ENCODE results near the gene NDUFA6.
"Not testable (repeated sequence)": the region's sequence is repeated elsewhere in the genome, so short reads cannot be mapped to it uniquely, and the experiment has no call there.

Gene NDUFA6

DNA sequence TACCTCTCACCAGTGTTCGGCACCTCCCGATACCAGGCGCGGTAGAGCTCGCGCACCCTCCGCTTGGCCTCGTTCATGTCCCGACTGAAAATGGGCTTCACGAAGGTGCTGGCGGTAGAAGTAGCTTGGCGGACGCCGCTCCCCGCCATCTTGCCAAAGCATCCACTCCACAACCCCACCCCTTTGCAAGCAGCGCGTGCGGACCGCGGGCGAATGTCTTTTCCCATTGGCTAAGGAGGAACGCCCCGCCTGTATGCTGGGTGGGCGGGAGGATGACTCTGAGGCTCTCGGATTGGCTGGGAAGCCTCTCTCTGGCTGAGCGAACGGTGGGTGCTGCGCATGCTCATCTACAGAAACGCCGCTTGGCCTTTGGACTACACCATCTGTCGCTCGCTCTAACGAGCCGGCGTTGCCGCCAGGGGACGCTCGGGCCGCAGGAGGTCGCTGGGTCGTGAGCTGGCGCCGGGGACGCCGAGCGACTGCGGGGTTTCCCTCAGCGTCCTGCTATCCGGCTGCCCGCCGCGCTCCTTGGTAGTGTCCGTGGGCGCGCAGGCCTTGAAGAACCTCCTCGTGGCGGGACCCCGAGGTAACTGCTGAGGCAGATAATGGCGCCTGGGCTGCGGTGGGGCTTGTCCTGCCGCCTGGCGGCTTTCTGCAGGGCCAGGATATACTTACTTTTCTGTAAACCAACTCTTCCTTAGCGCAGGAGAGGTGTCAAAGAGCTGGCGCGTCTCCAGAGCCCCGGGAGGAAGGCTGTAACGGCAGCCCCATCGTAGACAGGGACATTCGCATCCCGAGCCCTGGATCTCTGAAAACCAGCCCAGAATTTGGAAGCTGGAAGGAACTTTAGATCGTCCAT, at the start of gene NDUFA6:
TSS of gene NDUFA6 (minus strand) at position 177 of the 859 bp plus-strand sequence. CDS start at position 149, 28 bp downstream.
- peak; percentile 97 to 100 (median 99) for DNase-seq
- intact Hi-C loops (cut with DNase I) = loop anchor here (5.0 to 10.0 kb wide), 2 partner anchors 276 to 344 kb away; partner anchors contain the start of gene NFAM1

DNA sequence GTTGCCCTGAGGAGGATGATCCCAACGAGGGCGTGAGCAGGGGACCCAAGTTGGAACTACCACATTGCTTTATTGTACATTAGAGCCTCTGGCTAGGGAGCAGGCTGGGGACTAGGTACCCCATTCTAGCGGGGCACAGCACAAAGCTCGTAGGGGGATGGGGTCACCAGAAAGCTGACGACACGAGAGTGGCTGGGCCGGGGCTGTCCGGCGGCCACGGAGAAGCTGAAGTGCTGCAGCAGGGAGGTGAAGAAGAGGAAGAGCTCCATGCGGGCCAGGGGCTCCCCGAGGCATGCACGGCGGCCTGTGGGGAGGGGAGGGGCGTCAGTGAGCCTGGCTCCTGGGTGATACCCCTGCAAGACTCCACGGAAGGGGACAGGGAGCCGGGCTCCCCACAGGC, 49.6 kb upstream of the NDUFA6 start:
- DNase-seq; intact Hi-C loops (cut with DNase I): not testable (repeated sequence)

DNA sequence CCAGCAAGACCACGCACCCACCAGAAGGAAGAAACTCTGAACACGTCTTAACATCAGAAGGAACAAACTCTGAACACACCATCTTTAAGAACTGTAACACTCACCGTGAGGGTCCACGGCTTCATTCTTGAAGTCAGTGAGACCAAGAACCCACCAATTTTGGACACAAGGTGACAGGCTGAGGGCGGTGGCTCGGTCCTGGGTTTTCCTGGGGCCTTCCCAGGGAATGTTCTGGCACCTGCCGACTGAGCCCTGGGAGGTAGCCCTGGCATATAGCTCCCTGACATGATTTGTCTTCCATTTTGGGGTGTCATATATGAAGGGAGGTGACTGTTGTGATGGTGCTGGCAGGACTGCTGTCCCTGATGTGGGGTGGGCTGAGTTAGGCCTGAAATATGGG, 48.9 kb upstream of the NDUFA6 start:
- intact Hi-C loops (cut with DNase I) = not testable (repeated sequence)
- peak in 1 of 42 donors; percentile 15 for DNase-seq

DNA sequence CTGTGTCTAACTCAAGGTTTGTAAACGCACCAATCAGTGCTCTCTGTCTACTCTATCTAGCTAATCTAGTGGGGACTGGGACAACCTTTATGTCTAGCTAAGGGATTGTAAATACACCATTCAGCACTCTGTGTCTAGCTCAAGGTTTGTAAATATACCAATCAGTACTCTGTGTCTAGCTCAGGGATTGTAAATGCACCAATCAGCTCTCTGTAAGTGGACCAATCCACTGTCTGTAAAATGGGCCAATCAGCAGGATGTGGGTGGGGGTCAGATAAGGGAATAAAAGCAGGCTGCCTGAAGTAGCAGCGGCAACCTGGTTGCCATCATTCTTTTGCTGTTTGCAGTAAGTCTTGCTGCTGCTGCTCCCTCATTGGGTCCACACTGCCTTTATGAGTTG, 48.4 kb upstream of the NDUFA6 start:
- peak in 1 of 42 donors; percentile 12 for DNase-seq
- intact Hi-C loops (cut with DNase I) = no loop called here

DNA sequence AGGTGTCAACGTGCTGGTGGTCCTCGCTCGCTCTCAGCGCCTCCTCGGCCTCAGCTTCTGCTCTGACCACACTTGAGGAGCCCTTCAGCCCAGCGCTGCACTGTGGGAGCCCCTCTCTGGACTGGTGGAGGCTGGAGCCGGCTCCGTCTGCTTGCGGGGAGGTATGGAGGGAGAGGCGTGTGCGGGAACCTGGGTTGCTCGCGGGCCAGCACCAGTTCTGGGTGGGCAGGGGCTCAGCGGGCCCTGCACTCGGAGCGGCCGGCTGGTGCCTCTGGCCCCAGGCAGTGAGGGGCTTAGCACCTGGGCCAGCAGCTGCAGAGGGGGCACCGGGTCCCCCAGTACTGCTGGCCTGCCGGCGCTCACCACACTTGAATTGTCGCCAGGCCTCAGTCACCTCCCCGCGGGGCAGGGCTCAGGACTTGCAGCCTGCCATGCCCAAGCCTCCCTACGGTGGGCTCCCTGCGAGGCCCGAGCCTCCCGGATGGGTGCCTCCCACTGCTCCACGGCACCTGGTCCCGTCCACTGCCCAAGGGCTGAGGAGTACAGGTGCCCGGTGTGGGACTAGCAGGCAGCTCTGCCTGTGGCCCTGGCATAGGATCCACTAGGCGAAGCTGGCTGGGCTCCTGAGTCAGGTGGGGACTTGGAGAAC, 47.7 kb upstream of the NDUFA6 start:
- DNase-seq = peak in 1 of 42 donors; percentile 17
- intact Hi-C loops (cut with DNase I) = no loop called here

DNA sequence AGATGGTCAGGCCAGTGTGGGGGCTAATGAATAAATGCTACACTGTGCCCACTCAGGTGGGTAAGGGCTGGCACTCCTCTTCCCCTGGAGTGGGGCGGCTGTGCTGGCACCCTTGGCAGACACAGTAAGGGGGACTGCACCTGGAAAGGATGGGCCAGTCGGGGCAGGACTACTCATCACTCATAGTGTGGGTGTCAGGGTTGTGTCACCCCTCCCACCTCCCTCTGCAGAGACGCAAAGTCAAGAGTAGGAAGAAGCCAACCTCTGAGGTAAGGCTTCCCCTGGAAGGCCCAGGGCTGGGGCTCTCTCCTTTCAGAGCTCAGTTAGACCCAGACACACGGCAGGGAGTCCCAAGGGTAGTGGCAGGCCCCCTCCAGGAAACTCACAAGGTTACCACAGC, 45.1 kb upstream of the NDUFA6 start:
- DNase-seq; intact Hi-C loops (cut with DNase I): not testable (repeated sequence)

DNA sequence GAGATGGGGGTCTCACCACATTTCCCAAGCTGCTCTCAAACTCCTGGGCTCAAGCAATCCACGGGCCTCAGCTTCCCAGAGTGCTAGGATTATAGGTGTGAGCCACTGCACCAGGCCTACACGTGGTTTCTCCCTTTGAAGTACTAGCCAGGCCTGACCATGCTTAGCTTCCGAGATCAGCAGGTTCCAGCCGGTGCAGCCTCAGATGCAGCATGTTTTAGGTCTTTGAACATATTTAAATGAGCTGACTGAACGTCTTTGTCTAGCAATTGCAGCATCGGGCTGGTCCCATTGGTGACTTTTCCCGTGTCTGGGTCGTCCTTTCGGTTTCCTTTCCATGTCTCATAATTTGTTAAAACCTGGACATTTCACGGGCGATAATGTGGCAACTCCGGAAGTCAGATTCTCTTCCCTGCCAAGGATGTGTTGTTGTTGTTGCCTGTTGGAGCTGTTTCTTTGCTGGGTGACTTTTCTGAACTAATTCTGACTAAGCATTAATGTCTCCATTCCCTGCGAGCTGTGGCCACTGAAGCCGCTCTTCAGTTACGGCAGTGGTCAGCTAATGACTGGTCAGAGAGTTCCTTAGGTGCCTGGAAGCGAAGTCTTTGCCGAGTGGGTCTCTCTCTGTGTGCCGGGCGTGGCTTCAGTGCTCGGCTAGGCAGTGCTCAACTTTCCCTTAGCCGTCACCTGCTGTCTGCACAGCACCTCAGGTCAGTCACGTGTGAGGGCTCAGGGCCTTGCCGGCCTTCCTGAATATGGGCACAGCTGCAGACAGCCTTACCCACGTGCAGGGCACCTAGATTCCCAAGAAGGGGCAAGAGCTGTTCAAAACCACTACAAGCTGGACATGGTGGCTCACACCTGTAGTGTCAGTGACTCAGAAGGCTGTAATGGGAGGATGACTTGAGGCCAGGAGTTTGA, 43.8 kb upstream of the NDUFA6 start:
- no peak for DNase-seq
- intact Hi-C loops (cut with DNase I) = no loop called here

DNA sequence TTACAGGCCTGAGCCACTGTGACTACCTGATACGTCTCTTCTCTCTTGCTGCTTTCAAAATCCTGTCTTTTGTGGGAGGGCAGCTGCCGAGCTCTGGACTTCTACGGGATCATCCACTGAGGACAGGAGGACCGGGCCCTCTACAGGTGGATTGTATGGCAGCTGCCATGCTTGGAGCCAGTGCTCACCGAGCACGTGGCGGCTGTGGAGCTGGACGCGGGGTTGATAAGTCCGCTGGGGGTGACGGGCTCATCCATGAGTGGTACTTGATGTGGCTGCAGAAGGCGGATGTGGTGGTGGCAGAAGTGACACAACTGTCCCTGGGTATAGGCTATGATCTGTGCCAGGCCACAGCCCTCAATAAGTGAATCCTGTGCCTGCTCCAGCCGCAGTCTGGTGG, 41.9 kb upstream of the NDUFA6 start:
- peak in 1 of 42 donors; percentile 15 for DNase-seq
- intact Hi-C loops (cut with DNase I) = no loop called here

DNA sequence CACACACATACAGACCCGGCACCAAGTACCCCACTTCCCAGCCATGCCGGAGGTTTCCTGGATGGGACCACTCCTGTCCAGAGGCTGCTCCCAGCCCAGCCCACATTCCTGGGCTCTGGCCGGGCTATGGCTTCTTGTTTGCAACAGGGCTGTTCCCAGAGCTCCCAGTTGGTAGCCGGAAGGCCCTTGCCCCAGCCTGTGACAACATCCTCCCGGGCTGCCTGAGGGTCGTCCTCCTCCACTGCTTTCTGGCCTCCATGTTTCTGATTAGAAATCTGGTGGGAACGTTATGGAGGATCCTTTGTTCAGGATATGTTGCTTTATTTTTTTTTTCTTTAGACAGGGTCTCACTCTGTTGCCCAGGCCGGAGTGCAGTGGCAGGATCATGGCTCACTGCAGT, 41.0 kb upstream of the NDUFA6 start:
- intact Hi-C loops (cut with DNase I) = no loop called here
- peak in 1 of 42 donors; percentile 16 for DNase-seq

DNA sequence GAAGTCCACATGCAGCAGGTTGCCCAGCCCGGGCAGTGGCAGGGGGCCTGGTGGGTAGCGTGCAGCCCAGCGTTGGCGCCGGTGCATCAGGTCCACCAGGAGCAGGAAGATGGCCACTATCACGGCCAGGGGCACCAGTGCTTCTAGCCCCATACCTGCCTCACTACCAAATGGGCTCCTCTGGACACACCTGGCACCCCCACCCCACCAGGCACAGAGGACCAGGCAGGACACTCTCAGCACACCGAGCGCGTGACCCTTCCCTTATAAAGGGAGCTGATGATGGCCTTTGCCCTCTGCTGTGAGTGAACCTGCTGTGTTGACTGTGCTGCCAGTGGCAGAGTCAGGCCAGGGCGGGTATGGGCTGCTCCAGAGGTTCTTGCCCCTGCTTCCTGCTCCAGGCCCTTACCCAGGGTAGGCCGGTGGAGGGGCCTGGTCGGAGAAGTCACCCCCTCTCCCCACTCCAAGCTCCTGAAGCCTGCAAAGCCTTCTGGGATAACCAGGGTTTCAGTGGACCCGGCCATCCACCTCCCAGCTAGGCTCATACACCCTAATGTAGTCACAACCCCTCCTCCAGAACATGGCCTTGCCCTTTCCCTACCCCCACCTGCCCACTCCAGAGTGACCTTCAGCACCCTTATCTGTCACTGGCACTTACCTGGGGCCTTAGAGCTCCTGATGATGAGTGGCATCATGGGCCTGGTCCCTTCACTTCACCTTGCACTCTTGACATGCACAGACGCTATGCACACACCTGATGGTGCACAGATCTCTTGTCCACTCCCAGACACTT, 40.3 kb upstream of the NDUFA6 start, which contains the start of gene CYP2D6:
TSS of gene CYP2D6 (minus strand) at position 172 of the 793 bp plus-strand sequence. CDS start at position 153, 19 bp downstream.
- DNase-seq; intact Hi-C loops (cut with DNase I): not testable (repeated sequence)

DNA sequence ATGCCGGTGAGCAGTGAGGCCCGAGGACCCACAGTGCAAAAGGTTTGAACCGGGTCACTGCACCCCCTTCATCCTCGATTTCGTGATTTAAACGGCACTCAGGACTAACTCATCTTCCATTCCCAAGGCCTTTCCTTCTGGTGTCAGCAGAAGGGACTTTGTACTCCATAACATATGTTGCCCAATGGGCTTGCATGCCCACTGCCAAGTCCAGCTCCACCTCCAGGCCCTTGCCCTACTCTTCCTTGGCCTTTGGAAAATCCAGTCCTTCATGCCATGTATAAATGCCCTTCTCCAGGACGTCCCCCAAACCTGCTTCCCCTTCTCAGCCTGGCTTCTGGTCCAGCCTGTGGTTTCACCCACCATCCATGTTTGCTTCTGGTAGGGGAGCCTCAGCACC, 39.6 kb upstream of the NDUFA6 start:
- intact Hi-C loops (cut with DNase I); DNase-seq: not testable (repeated sequence)

DNA sequence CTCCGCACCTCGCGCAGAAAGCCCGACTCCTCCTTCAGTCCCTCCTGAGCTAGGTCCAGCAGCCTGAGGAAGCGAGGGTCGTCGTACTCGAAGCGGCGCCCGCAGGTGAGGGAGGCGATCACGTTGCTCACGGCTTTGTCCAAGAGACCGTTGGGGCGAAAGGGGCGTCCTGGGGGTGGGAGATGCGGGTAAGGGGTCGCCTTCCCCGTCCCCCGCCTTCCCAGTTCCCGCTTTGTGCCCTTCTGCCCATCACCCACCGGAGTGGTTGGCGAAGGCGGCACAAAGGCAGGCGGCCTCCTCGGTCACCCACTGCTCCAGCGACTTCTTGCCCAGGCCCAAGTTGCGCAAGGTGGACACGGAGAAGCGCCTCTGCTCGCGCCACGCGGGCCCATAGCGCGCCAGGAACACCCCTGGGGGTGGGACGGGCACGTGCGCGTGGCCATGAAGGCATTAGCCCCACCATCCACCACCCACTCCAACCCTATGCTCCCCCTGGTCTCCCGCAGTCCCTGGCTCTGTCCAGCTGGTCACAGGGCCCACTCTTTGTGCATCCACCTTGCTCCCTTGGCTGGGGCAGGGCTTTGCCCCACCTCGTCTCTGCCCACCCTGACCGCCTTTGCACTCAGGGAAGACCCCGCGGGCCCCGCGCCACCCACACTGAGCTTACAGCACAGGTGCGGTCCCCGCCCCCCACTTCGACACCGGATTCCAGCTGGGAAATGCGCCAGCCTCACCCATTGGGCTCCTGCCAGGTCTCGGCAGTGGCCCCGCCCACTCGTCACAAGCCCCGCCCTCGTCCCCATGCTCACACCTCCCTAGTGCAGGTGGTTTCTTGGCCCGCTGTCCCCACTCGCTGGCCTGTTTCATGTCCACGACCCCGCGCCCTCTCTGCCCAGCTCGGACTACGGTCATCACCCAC, 38.5 kb upstream of the NDUFA6 start:
- peak in 36 of 42 donors; percentile 7 to 74 (median 44) for DNase-seq
- intact Hi-C loops (cut with DNase I) = not testable (repeated sequence)

DNA sequence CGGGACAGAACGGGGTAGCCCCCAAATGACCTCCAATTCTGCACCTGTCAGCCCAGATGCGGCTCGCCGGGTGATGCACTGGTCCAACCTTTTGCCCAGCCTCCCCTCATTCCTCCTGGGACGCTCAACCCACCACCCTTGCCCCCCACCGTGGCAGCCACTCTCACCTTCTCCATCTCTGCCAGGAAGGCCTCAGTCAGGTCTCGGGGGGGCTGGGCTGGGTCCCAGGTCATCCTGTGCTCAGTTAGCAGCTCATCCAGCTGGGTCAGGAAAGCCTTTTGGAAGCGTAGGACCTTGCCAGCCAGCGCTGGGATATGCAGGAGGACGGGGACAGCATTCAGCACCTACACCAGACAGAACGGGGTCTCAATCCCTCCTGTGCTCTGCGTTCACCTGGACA, 37.4 kb upstream of the NDUFA6 start:
- DNase-seq; intact Hi-C loops (cut with DNase I): not testable (repeated sequence)

DNA sequence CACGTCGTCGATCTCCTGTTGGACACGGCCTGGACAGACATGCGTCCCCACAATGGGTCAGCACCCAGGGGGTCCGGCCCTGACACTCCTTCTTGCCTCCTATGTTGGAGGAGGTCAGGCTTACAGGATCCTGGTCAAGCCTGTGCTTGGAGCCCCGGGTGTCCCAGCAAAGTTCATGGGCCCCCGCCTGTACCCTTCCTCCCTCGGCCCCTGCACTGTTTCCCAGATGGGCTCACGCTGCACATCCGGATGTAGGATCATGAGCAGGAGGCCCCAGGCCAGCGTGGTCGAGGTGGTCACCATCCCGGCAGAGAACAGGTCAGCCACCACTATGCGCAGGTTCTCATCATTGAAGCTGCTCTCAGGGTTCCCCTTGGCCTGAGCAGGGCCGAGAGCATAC, 37.0 kb upstream of the NDUFA6 start:
- no peak for DNase-seq
- intact Hi-C loops (cut with DNase I) = no loop called here

DNA sequence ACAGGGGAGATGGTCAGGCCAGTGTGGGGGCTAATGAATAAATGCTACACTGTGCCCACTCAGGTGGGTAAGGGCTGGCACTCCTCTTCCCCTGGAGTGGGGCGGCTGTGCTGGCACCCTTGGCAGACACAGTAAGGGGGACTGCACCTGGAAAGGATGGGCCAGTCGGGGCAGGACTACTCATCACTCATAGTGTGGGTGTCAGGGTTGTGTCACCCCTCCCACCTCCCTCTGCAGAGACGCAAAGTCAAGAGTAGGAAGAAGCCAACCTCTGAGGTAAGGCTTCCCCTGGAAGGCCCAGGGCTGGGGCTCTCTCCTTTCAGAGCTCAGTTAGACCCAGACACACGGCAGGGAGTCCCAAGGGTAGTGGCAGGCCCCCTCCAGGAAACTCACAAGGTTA, 33.0 kb upstream of the NDUFA6 start:
- DNase-seq; intact Hi-C loops (cut with DNase I): not testable (repeated sequence)

DNA sequence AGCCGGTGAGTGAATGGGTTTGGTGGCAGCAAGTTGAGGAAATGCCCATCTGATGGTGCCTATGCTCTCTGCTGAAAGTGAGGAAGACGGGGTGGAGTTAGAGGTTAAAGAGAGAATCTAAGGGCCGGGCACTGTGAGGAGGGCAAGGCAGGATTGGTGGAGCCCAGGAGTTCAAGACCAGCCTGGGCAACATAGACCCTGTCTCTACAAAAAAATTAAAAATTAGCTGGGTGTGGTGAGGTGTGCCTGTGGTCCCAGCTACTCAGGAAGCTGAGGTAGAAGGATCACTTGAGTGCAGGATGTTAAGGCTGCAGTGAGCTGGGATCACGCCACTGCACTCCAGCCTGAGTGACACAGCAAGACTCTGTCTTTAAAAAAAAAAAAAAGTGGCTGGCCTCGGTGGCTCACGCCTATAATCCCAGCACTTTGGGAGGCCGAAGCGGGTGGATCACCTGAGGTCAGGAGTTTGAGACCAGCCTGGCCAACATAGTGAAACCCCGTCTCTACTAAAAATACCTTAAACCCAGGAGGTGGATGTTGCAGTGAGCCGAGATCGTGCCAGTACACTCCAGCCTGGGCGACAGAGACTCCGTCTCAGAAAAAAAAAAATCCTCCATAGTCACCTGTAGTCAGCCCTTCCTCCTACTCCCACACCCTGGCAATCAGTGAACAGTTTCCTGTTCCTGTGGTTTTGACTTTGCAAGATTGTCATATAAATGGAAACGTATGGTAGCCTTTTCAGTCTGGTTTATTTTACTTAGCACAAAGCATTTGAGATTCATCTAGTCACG, 29.9 kb upstream of the NDUFA6 start:
- DNase-seq; intact Hi-C loops (cut with DNase I): not testable (repeated sequence)

All from head of caudate nucleus (tissue), 42 donors.